HepG2 (cell line): ENCODE data around the gene MXRA7. TPM values are rescaled to one million over a fixed set of nuclear protein-coding genes. Genes with fewer than 3 reads are reported as not detected.

Experiments used
- ATM ChIP-seq: fragments of 450-650 bp; IDR thresholded peaks from 2 replicates; pipeline ENCODE4 v1.7.1; 2017; ENCODE audit warnings: mild to moderate bottlenecking, borderline replicate concordance
- FOSL1 ChIP-seq: sonication (generic); formaldehyde crosslinking; IDR thresholded peaks from 2 replicates; pipeline ENCODE4 v1.9.0; 2021; ENCODE audit warnings: missing genetic modification reagents, borderline replicate concordance
- FOXA3 ChIP-seq: IDR thresholded peaks from 2 replicates; pipeline ENCODE4 v1.6.1; 2016; ENCODE audit warnings: missing genetic modification reagents, missing compliant biosample characterization
- KDM5A ChIP-seq: fragments of 200-600 bp; sonication (generic); IDR thresholded peaks from 2 replicates; pipeline ENCODE4 v1.7.0; 2018; ENCODE audit warnings: antibody characterized with exemption, mild to moderate bottlenecking, low read length, borderline replicate concordance
- KLF12 ChIP-seq: sonication (generic); formaldehyde crosslinking; IDR thresholded peaks from 2 replicates; pipeline ENCODE4 v1.4.0; 2020; ENCODE audit warnings: missing genetic modification reagents, borderline replicate concordance
- KLF9 ChIP-seq: IDR thresholded peaks from 2 replicates; pipeline ENCODE4 v1.6.1; 2016; ENCODE audit warnings: low read depth
- MIXL1 ChIP-seq: IDR thresholded peaks from 2 replicates; pipeline ENCODE4 v1.6.1; 2016
- MTF2 ChIP-seq: sonication (generic); formaldehyde crosslinking; IDR thresholded peaks from 2 replicates; pipeline ENCODE4 v1.5.0; 2020; ENCODE audit warnings: missing genetic modification reagents, borderline replicate concordance
- SIN3B ChIP-seq: fragments of 150-350 bp; IDR thresholded peaks from 2 replicates; pipeline ENCODE4 v1.6.1; 2014; ENCODE audit warnings: low read length
- TBX2 ChIP-seq: sonication (generic); formaldehyde crosslinking; IDR thresholded peaks from 2 replicates; pipeline ENCODE4 v1.5.0; 2020; ENCODE audit warnings: missing genetic modification reagents, mild to moderate bottlenecking, borderline replicate concordance
- ZBED4 ChIP-seq: sonication (generic); formaldehyde crosslinking; IDR thresholded peaks from 2 replicates; pipeline ENCODE4 v1.4.0; 2020; ENCODE audit warnings: missing genetic modification reagents, borderline replicate concordance
- ZNF136 ChIP-seq: sonication (generic); formaldehyde crosslinking; IDR thresholded peaks from 2 replicates; pipeline ENCODE4 v1.8.1; 2022; ENCODE audit warnings: low read depth, mild to moderate bottlenecking, moderate library complexity, missing genetic modification reagents
- ZNF234 ChIP-seq: sonication (generic); formaldehyde crosslinking; conservative IDR thresholded peaks from 2 replicates; pipeline ENCODE4 v1.5.1; 2020; ENCODE audit warnings: mild to moderate bottlenecking, missing genetic modification reagents
- ZNF460 ChIP-seq: sonication (generic); formaldehyde crosslinking; IDR thresholded peaks from 2 replicates; pipeline ENCODE4 v1.5.1; 2020; ENCODE audit warnings: missing genetic modification reagents, mild to moderate bottlenecking, borderline replicate concordance
- ZNF562 ChIP-seq: sonication (generic); formaldehyde crosslinking; IDR thresholded peaks from 2 replicates; pipeline ENCODE4 v1.8.0; 2022; ENCODE audit warnings: missing genetic modification reagents, borderline replicate concordance
- ZNF850 ChIP-seq: sonication (generic); formaldehyde crosslinking; conservative IDR thresholded peaks from 2 replicates; pipeline ENCODE4 v1.9.0; 2021; ENCODE audit warnings: mild to moderate bottlenecking, missing genetic modification reagents
- ZSCAN31 ChIP-seq: sonication (generic); formaldehyde crosslinking; IDR thresholded peaks from 2 replicates; pipeline ENCODE4 v1.5.0; 2020; ENCODE audit warnings: low read depth, mild to moderate bottlenecking, missing genetic modification reagents
- polyA plus RNA-seq, 8 experiments: library from polyadenylated mRNA; depleted of rRNA in 3 of 8; stranded (reverse) in 7 of 8; unstranded in 1 of 8; fragments of >200 nt; fragmentation: Illumina TruSeq in 4 of 8; extraction: Trizol in 4 of 8; gene quantifications; 2 replicates each; pipeline versions ENCODE4 v1.2.1 to v1.2.3, GENCODE V29; 2011 to 2016; ENCODE audit warnings: low read depth in 4 of 8, missing spikeins in 1 of 8, mixed read lengths in 1 of 8; ENCODE audit not compliant: insufficient read depth in 1 of 8
- total RNA-seq, 5 experiments: library from RNA; depleted of rRNA; stranded (reverse); fragments of >200 nt; fragmentation: Illumina TruSeq; extraction: Trizol; gene quantifications; 2 replicates each; pipeline ENCODE4 v1.2.3, GENCODE V29; 2016; ENCODE audit warnings: low read depth in 1 of 5
- TF ChIP-seq, protein P1 (sequence below): sonication (generic); formaldehyde crosslinking; IDR thresholded peaks from 2 replicates; pipeline ENCODE4 v1.4.0; 2020; ENCODE audit warnings: missing genetic modification reagents
- TF ChIP-seq, protein P2 (sequence below): sonication (generic); formaldehyde crosslinking; conservative IDR thresholded peaks from 2 replicates; pipeline ENCODE4 v1.8.0; 2022; ENCODE audit warnings: missing genetic modification reagents

MXRA7 gene
- total and polyA plus RNA-seq, 2 of the 13 experiments (the other 11 are each of a cell fraction or from before 2014, with no cell fraction given), result 44.8 to 112 TPM

DNA sequence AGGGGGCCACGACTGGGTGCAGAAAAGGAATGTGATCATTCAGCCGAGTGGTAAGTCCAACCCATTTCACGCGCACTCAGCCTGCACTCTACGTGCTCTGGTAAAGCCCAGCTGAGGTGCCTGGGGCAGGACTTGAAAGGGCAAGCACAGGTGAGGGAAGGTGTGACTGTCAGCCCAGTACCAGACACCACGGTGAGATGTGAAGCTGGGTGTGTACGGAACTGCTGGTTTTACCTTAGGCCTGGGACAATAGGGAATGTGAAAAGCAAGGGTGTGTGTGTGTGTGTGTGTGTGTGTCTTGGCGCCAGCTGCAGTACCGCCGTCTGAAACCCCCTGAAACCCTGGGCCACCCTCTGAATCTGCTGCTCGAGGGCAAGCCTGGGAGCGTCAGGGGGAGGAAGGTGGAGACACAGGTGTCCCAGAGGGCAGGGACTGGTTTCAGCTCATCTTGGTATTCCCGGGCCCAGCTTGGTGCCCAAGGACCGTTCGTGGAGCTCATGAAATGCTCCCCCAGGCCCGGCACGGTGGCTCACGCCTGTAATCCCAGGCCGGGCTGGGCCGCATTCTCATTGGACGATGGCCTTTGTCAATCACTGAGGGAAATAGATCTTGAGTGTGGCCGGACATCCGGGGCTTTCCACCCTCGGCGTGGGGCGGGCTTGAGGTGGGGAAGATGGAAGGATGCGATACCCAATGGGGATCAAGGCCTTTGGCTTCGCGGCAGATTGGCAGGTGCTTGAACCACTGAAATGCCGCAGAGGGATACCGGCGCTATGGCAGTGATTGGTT is 39.4 kb downstream of the MXRA7 start (continued):
- TF ChIP-seq KLF12 (CRISPR knock-in tag) (no peak), ZNF136 (CRISPR knock-in tag) (peak; percentile 94; the same call in 1 of the 2 replicates), ZNF460 (no peak; the same call in 1 of the 2 replicates), ZNF234 (CRISPR knock-in tag) (no peak), ATM (no peak), ZBED4 (CRISPR knock-in tag) (peak; percentile 92), ZSCAN31 (peak; percentile 86), MIXL1 (peak; percentile 41; the same call in 1 of the 2 replicates), MTF2 (CRISPR knock-in tag) (no peak), FOSL1 (no peak), ZNF562 (CRISPR knock-in tag) (no peak), TBX2 (peak; percentile 90), SIN3B (no peak), KLF9 (CRISPR knock-in tag) (no peak), FOXA3 (CRISPR knock-in tag) (peak; percentile 11; the same call in 1 of the 2 replicates), KDM5A (no peak), ZNF850 (CRISPR knock-in tag) (no peak)
- TF ChIP-seq, protein P1, sequence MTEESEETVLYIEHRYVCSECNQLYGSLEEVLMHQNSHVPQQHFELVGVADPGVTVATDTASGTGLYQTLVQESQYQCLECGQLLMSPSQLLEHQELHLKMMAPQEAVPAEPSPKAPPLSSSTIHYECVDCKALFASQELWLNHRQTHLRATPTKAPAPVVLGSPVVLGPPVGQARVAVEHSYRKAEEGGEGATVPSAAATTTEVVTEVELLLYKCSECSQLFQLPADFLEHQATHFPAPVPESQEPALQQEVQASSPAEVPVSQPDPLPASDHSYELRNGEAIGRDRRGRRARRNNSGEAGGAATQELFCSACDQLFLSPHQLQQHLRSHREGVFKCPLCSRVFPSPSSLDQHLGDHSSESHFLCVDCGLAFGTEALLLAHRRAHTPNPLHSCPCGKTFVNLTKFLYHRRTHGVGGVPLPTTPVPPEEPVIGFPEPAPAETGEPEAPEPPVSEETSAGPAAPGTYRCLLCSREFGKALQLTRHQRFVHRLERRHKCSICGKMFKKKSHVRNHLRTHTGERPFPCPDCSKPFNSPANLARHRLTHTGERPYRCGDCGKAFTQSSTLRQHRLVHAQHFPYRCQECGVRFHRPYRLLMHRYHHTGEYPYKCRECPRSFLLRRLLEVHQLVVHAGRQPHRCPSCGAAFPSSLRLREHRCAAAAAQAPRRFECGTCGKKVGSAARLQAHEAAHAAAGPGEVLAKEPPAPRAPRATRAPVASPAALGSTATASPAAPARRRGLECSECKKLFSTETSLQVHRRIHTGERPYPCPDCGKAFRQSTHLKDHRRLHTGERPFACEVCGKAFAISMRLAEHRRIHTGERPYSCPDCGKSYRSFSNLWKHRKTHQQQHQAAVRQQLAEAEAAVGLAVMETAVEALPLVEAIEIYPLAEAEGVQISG (CRISPR knock-in tag), result peak; percentile 67
- TF ChIP-seq, protein P2, sequence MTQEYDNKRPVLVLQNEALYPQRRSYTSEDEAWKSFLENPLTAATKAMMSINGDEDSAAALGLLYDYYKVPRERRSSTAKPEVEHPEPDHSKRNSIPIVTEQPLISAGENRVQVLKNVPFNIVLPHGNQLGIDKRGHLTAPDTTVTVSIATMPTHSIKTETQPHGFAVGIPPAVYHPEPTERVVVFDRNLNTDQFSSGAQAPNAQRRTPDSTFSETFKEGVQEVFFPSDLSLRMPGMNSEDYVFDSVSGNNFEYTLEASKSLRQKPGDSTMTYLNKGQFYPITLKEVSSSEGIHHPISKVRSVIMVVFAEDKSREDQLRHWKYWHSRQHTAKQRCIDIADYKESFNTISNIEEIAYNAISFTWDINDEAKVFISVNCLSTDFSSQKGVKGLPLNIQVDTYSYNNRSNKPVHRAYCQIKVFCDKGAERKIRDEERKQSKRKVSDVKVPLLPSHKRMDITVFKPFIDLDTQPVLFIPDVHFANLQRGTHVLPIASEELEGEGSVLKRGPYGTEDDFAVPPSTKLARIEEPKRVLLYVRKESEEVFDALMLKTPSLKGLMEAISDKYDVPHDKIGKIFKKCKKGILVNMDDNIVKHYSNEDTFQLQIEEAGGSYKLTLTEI, result no peak
